Activated CD4-positive, alpha-beta memory T cell treated with anti-CD3 and anti-CD28 coated beads, Interleukin-2, amount 10 ng/mL, durations not matched to agents 7 days and 5 days (primary cell): ENCODE data around the gene FHAD1. TPM values are rescaled to one million over a fixed set of nuclear protein-coding genes. Genes with fewer than 3 reads are reported as not detected.

Experiments
- CTCF ChIA-PET: fragments of 350-600 bp; sonication (Branson Sonifier 250); formaldehyde crosslinking; loops from one replicate; lab custom pipeline; 2021; ENCODE audit warnings: antibody characterized with exemption, inconsistent platforms; lab: Charles Lee
- POLR2A ChIA-PET: fragments of 350-600 bp; sonication (Branson Sonifier 250); formaldehyde crosslinking; loops from one replicate; lab custom pipeline; 2021; ENCODE audit warnings: antibody characterized with exemption; lab: Charles Lee
- DNase-seq: peaks from one replicate; pipeline ENCODE4 v3.0.0-alpha.2; 2020
- H3K27ac Mint-ChIP-seq: one replicate; pipeline ENCODE4 v1.8.0; 2021; ENCODE audit warnings: mild to moderate bottlenecking, mixed read lengths
- H3K27me3 Mint-ChIP-seq: one replicate; pipeline ENCODE4 v1.8.0; 2021; ENCODE audit warnings: mixed read lengths
- H3K36me3 Mint-ChIP-seq: one replicate; pipeline ENCODE4 v1.8.0; 2021; ENCODE audit warnings: low read depth, mixed read lengths
- H3K4me1 Mint-ChIP-seq: one replicate; pipeline ENCODE4 v1.8.0; 2021; ENCODE audit warnings: mixed read lengths
- H3K4me3 Mint-ChIP-seq: one replicate; pipeline ENCODE4 v1.8.0; 2021; ENCODE audit warnings: mild to moderate bottlenecking, mixed read lengths
- H3K9me3 Mint-ChIP-seq: one replicate; pipeline ENCODE4 v1.8.0; 2021; ENCODE audit warnings: mixed read lengths
- total RNA-seq, 2 experiments: library from RNA; stranded (reverse); gene quantifications; one replicate each; pipeline ENCODE4 v1.2.3, GENCODE V29; 2021

The FHAD1 gene
- total RNA-seq, 2 experiments from 2014 or later: 0.18 TPM; not detected in 1

- Mint-ChIP-seq H3K27me3 (peaks cover 28% of the 10 kb centered on the region), H3K36me3 (no peaks in the 10 kb centered on the region), H3K9me3 (no peaks in the 10 kb centered on the region), H3K4me1 (no peaks in the 10 kb centered on the region), H3K27ac (no peak overlapping the region), H3K4me3 (no peak overlapping the region)
- no peak for DNase-seq
- ChIA-PET CTCF (no interaction called here), POLR2A (no interaction called here)
These were observed 30.9 kb downstream of the FHAD1 start for GRCh38 chr1:15277933-15278332.

- no peak for DNase-seq
- Mint-ChIP-seq H3K9me3 (no peaks in the 10 kb centered on the region), H3K36me3 (no peaks in the 10 kb centered on the region), H3K27me3 (peaks cover 29% of the 10 kb centered on the region), H3K4me3 (no peak overlapping the region), H3K4me1 (no peaks in the 10 kb centered on the region), H3K27ac (no peak overlapping the region)
- CTCF ChIA-PET: interaction anchor here (0.6 to 0.7 kb wide), 2 partner anchors 151 to 180 kb away, joined by 3 read pairs; no protein-coding TSS in a partner anchor
- POLR2A ChIA-PET: no interaction called here
These were observed 32.7 kb downstream of the FHAD1 start for GRCh38 chr1:15279576-15280230.

GRCh38 chr1:15280416-15280815, 33.4 kb downstream of the FHAD1 start:
- POLR2A ChIA-PET: interaction anchor here (1.0 kb wide), 1 partner anchor 11 kb away, joined by 3 read pairs; no protein-coding TSS in a partner anchor
- no peak for DNase-seq
- CTCF ChIA-PET: interaction anchor here (0.8 kb wide), 1 partner anchor 152 kb away, joined by 3 read pairs; no protein-coding TSS in a partner anchor
- H3K4me3 Mint-ChIP-seq: no peak overlapping the region
- no peaks in the 10 kb centered on the region for H3K9me3 Mint-ChIP-seq
- H3K27me3 Mint-ChIP-seq: peaks cover 28% of the 10 kb centered on the region
- no peak overlapping the region for H3K27ac Mint-ChIP-seq
- no peaks in the 10 kb centered on the region for H3K4me1 Mint-ChIP-seq
- no peaks in the 10 kb centered on the region for H3K36me3 Mint-ChIP-seq

- H3K36me3 Mint-ChIP-seq: no peaks in the 10 kb centered on the region
These were observed 35.0 kb downstream of the FHAD1 start for GRCh38 chr1:15282038-15282437.

GRCh38 chr1:15282810-15283474, 35.9 kb downstream of the FHAD1 start:
- ChIA-PET POLR2A (no interaction called here), CTCF (no interaction called here)
- Mint-ChIP-seq H3K27ac (no peak overlapping the region), H3K9me3 (peaks cover 2% of the 10 kb centered on the region), H3K4me1 (no peaks in the 10 kb centered on the region), H3K4me3 (no peak overlapping the region), H3K36me3 (no peaks in the 10 kb centered on the region), H3K27me3 (peaks cover 29% of the 10 kb centered on the region)
- no peak for DNase-seq

More at GRCh38 chr1:15282038-15282437, 35.0 kb downstream of the FHAD1 start:
- DNase-seq: no peak
- CTCF ChIA-PET: no interaction called here
- Mint-ChIP-seq H3K4me1 (no peaks in the 10 kb centered on the region), H3K27me3 (peaks cover 24% of the 10 kb centered on the region), H3K27ac (no peak overlapping the region), H3K4me3 (no peak overlapping the region), H3K9me3 (no peaks in the 10 kb centered on the region)
- POLR2A ChIA-PET: no interaction called here

GRCh38 chr1:15283526-15283925, 36.5 kb downstream of the FHAD1 start:
- Mint-ChIP-seq H3K4me1 (no peaks in the 10 kb centered on the region), H3K27me3 (peaks cover 30% of the 10 kb centered on the region), H3K4me3 (no peak overlapping the region), H3K36me3 (no peaks in the 10 kb centered on the region), H3K27ac (no peak overlapping the region), H3K9me3 (peaks cover 2% of the 10 kb centered on the region)
- no peak for DNase-seq
- CTCF ChIA-PET: no interaction called here
- POLR2A ChIA-PET: no interaction called here

GRCh38 chr1:15286452-15286851, 39.4 kb downstream of the FHAD1 start:
- ChIA-PET CTCF (no interaction called here), POLR2A (no interaction called here)
- peaks cover 2% of the 10 kb centered on the region for H3K9me3 Mint-ChIP-seq
- no peaks in the 10 kb centered on the region for H3K36me3 Mint-ChIP-seq
- DNase-seq: no peak
- H3K27me3 Mint-ChIP-seq: peaks cover 23% of the 10 kb centered on the region
- H3K27ac Mint-ChIP-seq: no peak overlapping the region
- peaks cover 4% of the 10 kb centered on the region for H3K4me1 Mint-ChIP-seq
- no peak overlapping the region for H3K4me3 Mint-ChIP-seq

- no peak overlapping the region for H3K27ac Mint-ChIP-seq
- H3K9me3 Mint-ChIP-seq: peaks cover 2% of the 10 kb centered on the region
- H3K4me3 Mint-ChIP-seq: no peak overlapping the region
- H3K27me3 Mint-ChIP-seq: peaks cover 19% of the 10 kb centered on the region
- no peak for DNase-seq
- peaks cover 4% of the 10 kb centered on the region for H3K4me1 Mint-ChIP-seq
- POLR2A ChIA-PET: no interaction called here
- no peaks in the 10 kb centered on the region for H3K36me3 Mint-ChIP-seq
- CTCF ChIA-PET: no interaction called here
These were observed 40.3 kb downstream of the FHAD1 start for GRCh38 chr1:15287035-15287979.

GRCh38 chr1:15288173-15288926, 41.3 kb downstream of the FHAD1 start:
- ChIA-PET CTCF (interaction anchor here (1.5 kb wide), 1 partner anchor 16 kb away, joined by 4 read pairs; no protein-coding TSS in a partner anchor), POLR2A (no interaction called here)
- no peaks in the 10 kb centered on the region for H3K36me3 Mint-ChIP-seq
- H3K4me3 Mint-ChIP-seq: no peak overlapping the region
- no peak overlapping the region for H3K27ac Mint-ChIP-seq
- peaks cover 13% of the 10 kb centered on the region for H3K27me3 Mint-ChIP-seq
- peaks cover 4% of the 10 kb centered on the region for H3K4me1 Mint-ChIP-seq
- DNase-seq: no peak
- peaks cover 2% of the 10 kb centered on the region for H3K9me3 Mint-ChIP-seq

GRCh38 chr1:15289251-15289651, 42.2 kb downstream of the FHAD1 start:
- H3K4me3 Mint-ChIP-seq: no peak overlapping the region
- H3K36me3 Mint-ChIP-seq: no peaks in the 10 kb centered on the region
- POLR2A ChIA-PET: no interaction called here
- H3K27ac Mint-ChIP-seq: no peak overlapping the region
- peaks cover 2% of the 10 kb centered on the region for H3K9me3 Mint-ChIP-seq
- peaks cover 4% of the 10 kb centered on the region for H3K4me1 Mint-ChIP-seq
- peaks cover 11% of the 10 kb centered on the region for H3K27me3 Mint-ChIP-seq
- CTCF ChIA-PET: interaction anchor here (1.5 kb wide), 1 partner anchor 15 kb away, joined by 4 read pairs; no protein-coding TSS in a partner anchor
- DNase-seq: no peak

GRCh38 chr1:15290382-15290781, 43.4 kb downstream of the FHAD1 start:
- Mint-ChIP-seq H3K36me3 (no peaks in the 10 kb centered on the region), H3K27ac (no peak overlapping the region), H3K4me3 (no peak overlapping the region), H3K27me3 (peaks cover 10% of the 10 kb centered on the region), H3K4me1 (peaks cover 4% of the 10 kb centered on the region), H3K9me3 (peaks cover 2% of the 10 kb centered on the region)
- ChIA-PET CTCF (interaction anchor here (2.7 kb wide), 1 partner anchor 14 kb away, joined by 13 read pairs; no protein-coding TSS in a partner anchor), POLR2A (no interaction called here)
- no peak for DNase-seq

- DNase-seq: no peak
- CTCF ChIA-PET: no interaction called here
- no peak overlapping the region for H3K27ac Mint-ChIP-seq
- H3K4me3 Mint-ChIP-seq: no peak overlapping the region
- H3K36me3 Mint-ChIP-seq: no peaks in the 10 kb centered on the region
- H3K9me3 Mint-ChIP-seq: no peaks in the 10 kb centered on the region
- peaks cover 10% of the 10 kb centered on the region for H3K27me3 Mint-ChIP-seq
- peaks cover 12% of the 10 kb centered on the region for H3K4me1 Mint-ChIP-seq
- POLR2A ChIA-PET: no interaction called here
These were observed 48.7 kb downstream of the FHAD1 start for GRCh38 chr1:15295696-15296095.
